SK-N-SH treated with all-trans-retinoic acid at 6 μM for 48 hours (cell line): ENCODE data around the gene DCTN4.

Source experiments
- RARB ChIP-seq: fragments of 250-450 bp; sonication (Bioruptor Pico); IDR thresholded peaks from 2 replicates; pipeline ENCODE4 v1.8.0; 2021; ENCODE audit warnings: mild to moderate bottlenecking, moderate library complexity
- ZNF70 ChIP-seq: fragments of 450-650 bp; formaldehyde crosslinking; IDR thresholded peaks from 2 replicates; pipeline ENCODE4 v1.5.0; 2020; ENCODE audit warnings: mild to moderate bottlenecking, moderate library complexity
- TF ChIP-seq, protein P1 (sequence below): fragments of 250-450 bp; sonication (Bioruptor Pico); IDR thresholded peaks from 2 replicates; pipeline ENCODE4 v1.8.0; 2021; ENCODE audit warnings: low read depth, mild to moderate bottlenecking, moderate library complexity, borderline replicate concordance
- TF ChIP-seq, protein P2 (sequence below): fragments of 250-450 bp; sonication (Bioruptor Pico); IDR thresholded peaks from 2 replicates; pipeline ENCODE4 v1.8.0; 2020; ENCODE audit warnings: mild to moderate bottlenecking, moderate library complexity, borderline replicate concordance

DNA sequence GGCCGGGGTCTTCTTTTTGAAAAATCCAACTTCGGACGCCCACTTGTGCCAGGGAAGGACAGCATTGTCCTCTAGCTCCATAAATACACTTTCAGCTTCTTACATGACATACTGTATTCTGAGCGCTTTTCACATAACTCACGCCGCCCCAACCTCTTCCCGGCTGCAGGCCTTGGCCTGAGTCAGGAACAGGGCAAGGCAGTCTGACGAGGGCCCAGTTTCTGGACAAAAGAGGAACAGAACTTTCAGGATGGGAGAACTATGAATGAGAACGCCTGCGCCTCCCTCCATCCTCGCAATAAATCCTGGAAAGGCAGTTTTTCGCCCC, 650 bp downstream of the DCTN4 start:
- TF ChIP-seq, protein P1, sequence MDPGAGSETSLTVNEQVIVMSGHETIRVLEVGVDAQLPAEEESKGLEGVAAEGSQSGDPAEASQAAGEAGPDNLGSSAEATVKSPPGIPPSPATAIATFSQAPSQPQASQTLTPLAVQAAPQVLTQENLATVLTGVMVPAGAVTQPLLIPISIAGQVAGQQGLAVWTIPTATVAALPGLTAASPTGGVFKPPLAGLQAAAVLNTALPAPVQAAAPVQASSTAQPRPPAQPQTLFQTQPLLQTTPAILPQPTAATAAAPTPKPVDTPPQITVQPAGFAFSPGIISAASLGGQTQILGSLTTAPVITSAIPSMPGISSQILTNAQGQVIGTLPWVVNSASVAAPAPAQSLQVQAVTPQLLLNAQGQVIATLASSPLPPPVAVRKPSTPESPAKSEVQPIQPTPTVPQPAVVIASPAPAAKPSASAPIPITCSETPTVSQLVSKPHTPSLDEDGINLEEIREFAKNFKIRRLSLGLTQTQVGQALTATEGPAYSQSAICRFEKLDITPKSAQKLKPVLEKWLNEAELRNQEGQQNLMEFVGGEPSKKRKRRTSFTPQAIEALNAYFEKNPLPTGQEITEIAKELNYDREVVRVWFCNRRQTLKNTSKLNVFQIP (CRISPR knock-in tag) = no peak
- TF ChIP-seq, protein P2, sequence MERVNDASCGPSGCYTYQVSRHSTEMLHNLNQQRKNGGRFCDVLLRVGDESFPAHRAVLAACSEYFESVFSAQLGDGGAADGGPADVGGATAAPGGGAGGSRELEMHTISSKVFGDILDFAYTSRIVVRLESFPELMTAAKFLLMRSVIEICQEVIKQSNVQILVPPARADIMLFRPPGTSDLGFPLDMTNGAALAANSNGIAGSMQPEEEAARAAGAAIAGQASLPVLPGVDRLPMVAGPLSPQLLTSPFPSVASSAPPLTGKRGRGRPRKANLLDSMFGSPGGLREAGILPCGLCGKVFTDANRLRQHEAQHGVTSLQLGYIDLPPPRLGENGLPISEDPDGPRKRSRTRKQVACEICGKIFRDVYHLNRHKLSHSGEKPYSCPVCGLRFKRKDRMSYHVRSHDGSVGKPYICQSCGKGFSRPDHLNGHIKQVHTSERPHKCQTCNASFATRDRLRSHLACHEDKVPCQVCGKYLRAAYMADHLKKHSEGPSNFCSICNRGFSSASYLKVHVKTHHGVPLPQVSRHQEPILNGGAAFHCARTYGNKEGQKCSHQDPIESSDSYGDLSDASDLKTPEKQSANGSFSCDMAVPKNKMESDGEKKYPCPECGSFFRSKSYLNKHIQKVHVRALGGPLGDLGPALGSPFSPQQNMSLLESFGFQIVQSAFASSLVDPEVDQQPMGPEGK (CRISPR knock-in tag) = no peak
- no peak for TF ChIP-seq RARB
- TF ChIP-seq ZNF70 (CRISPR knock-in tag) = no peak
